ENCODE results near the gene VAV1. TPM values are rescaled to one million over a fixed set of nuclear protein-coding genes. Genes with fewer than 3 reads are reported as not detected.

VAV1 gene
- total and polyA plus RNA-seq, 2 experiments from 2014 or later, result 0.82 to 1.8 TPM

DNA sequence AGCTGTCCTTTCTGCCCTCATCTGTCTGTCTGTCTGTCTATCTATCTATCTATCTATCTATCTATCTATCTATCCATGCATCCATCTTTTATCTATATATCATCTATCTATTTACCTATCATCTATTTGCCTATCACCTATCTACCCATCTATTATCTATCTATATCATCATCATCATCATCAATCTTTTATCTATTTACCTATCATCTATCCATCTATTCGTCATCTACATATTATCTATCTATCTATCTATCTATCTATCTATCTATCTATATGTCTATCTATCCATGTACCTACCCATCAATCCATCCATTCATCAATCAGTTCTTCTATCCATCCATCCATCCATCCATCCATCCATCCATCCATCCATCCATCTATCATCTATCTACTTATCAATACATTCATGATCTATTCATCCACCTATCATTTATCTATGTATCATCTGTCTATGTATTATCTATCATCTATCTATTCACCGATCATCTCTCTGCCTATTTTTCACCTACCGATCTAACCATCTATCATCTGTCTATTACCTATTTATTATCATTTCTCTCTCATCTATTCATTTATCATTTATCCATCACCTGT lies 65.7 kb downstream of the VAV1 start:
- Histone ChIP-seq H3K27ac (ENCODE audit: low read depth) (no peak overlapping the region), H3K27me3 (ENCODE audit: insufficient read depth) (no peaks in the 10 kb centered on the region), H3K4me2 (no peak overlapping the region), H3K36me3 (ENCODE audit: insufficient read depth) (no peaks in the 10 kb centered on the region), H3K9me2 (ENCODE audit: insufficient read depth) (no peaks in the 10 kb centered on the region), H3K79me2 (replicated peaks; ENCODE audit: insufficient read depth) (no peaks in the 10 kb centered on the region), H2AFZ (no peak overlapping the region), H3F3A (replicated peaks; ENCODE audit: low read depth) (no peaks in the 10 kb centered on the region), H3K4me1 (ENCODE audit: insufficient read depth) (no peaks in the 10 kb centered on the region), H3K4me3 (no peak overlapping the region), H4K20me1 (replicated peaks; ENCODE audit: insufficient read depth) (no peaks in the 10 kb centered on the region)
- TF ChIP-seq POLR2AphosphoS5 (IDR thresholded peaks at IDR 0.05; ENCODE audit: low read depth), result no peak
- TF ChIP-seq CREB1 (CRISPR knock-in tag; IDR thresholded peaks at IDR 0.05; ENCODE audit: low read depth), result no peak
- no peak for TF ChIP-seq EZH2 (IDR thresholded peaks at IDR 0.05; ENCODE audit: low read depth, unreplicated experiment)
- TF ChIP-seq EZH2phosphoT487 (IDR thresholded peaks at IDR 0.05; ENCODE audit: unreplicated experiment), result no peak
- TF ChIP-seq, protein P1, sequence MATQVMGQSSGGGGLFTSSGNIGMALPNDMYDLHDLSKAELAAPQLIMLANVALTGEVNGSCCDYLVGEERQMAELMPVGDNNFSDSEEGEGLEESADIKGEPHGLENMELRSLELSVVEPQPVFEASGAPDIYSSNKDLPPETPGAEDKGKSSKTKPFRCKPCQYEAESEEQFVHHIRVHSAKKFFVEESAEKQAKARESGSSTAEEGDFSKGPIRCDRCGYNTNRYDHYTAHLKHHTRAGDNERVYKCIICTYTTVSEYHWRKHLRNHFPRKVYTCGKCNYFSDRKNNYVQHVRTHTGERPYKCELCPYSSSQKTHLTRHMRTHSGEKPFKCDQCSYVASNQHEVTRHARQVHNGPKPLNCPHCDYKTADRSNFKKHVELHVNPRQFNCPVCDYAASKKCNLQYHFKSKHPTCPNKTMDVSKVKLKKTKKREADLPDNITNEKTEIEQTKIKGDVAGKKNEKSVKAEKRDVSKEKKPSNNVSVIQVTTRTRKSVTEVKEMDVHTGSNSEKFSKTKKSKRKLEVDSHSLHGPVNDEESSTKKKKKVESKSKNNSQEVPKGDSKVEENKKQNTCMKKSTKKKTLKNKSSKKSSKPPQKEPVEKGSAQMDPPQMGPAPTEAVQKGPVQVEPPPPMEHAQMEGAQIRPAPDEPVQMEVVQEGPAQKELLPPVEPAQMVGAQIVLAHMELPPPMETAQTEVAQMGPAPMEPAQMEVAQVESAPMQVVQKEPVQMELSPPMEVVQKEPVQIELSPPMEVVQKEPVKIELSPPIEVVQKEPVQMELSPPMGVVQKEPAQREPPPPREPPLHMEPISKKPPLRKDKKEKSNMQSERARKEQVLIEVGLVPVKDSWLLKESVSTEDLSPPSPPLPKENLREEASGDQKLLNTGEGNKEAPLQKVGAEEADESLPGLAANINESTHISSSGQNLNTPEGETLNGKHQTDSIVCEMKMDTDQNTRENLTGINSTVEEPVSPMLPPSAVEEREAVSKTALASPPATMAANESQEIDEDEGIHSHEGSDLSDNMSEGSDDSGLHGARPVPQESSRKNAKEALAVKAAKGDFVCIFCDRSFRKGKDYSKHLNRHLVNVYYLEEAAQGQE (IDR thresholded peaks at IDR 0.05; ENCODE audit: unreplicated experiment), result no peak
- TF ChIP-seq, protein P2, sequence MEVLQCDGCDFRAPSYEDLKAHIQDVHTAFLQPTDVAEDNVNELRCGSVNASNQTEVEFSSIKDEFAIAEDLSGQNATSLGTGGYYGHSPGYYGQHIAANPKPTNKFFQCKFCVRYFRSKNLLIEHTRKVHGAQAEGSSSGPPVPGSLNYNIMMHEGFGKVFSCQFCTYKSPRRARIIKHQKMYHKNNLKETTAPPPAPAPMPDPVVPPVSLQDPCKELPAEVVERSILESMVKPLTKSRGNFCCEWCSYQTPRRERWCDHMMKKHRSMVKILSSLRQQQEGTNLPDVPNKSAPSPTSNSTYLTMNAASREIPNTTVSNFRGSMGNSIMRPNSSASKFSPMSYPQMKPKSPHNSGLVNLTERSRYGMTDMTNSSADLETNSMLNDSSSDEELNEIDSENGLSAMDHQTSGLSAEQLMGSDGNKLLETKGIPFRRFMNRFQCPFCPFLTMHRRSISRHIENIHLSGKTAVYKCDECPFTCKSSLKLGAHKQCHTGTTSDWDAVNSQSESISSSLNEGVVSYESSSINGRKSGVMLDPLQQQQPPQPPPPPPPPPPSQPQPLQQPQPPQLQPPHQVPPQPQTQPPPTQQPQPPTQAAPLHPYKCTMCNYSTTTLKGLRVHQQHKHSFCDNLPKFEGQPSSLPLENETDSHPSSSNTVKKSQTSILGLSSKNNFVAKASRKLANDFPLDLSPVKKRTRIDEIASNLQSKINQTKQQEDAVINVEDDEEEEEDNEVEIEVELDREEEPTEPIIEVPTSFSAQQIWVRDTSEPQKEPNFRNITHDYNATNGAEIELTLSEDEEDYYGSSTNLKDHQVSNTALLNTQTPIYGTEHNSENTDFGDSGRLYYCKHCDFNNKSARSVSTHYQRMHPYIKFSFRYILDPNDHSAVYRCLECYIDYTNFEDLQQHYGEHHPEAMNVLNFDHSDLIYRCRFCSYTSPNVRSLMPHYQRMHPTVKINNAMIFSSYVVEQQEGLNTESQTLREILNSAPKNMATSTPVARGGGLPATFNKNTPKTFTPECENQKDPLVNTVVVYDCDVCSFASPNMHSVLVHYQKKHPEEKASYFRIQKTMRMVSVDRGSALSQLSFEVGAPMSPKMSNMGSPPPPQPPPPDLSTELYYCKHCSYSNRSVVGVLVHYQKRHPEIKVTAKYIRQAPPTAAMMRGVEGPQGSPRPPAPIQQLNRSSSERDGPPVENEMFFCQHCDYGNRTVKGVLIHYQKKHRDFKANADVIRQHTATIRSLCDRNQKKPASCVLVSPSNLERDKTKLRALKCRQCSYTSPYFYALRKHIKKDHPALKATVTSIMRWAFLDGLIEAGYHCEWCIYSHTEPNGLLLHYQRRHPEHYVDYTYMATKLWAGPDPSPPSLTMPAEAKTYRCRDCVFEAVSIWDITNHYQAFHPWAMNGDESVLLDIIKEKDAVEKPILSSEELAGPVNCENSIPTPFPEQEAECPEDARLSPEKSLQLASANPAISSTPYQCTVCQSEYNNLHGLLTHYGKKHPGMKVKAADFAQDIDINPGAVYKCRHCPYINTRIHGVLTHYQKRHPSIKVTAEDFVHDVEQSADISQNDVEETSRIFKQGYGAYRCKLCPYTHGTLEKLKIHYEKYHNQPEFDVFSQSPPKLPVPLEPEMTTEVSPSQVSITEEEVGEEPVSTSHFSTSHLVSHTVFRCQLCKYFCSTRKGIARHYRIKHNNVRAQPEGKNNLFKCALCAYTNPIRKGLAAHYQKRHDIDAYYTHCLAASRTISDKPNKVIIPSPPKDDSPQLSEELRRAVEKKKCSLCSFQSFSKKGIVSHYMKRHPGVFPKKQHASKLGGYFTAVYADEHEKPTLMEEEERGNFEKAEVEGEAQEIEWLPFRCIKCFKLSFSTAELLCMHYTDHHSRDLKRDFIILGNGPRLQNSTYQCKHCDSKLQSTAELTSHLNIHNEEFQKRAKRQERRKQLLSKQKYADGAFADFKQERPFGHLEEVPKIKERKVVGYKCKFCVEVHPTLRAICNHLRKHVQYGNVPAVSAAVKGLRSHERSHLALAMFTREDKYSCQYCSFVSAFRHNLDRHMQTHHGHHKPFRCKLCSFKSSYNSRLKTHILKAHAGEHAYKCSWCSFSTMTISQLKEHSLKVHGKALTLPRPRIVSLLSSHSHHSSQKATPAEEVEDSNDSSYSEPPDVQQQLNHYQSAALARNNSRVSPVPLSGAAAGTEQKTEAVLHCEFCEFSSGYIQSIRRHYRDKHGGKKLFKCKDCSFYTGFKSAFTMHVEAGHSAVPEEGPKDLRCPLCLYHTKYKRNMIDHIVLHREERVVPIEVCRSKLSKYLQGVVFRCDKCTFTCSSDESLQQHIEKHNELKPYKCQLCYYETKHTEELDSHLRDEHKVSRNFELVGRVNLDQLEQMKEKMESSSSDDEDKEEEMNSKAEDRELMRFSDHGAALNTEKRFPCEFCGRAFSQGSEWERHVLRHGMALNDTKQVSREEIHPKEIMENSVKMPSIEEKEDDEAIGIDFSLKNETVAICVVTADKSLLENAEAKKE (CRISPR knock-in tag; IDR thresholded peaks at IDR 0.05), result no peak
- TF ChIP-seq ZNF331 (CRISPR knock-in tag; IDR thresholded peaks at IDR 0.05; ENCODE audit: low read depth), result no peak
- TF ChIP-seq, protein P3, sequence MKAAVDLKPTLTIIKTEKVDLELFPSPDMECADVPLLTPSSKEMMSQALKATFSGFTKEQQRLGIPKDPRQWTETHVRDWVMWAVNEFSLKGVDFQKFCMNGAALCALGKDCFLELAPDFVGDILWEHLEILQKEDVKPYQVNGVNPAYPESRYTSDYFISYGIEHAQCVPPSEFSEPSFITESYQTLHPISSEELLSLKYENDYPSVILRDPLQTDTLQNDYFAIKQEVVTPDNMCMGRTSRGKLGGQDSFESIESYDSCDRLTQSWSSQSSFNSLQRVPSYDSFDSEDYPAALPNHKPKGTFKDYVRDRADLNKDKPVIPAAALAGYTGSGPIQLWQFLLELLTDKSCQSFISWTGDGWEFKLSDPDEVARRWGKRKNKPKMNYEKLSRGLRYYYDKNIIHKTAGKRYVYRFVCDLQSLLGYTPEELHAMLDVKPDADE (IDR thresholded peaks at IDR 0.05), result no peak
- no peak for TF ChIP-seq STAT1 (IDR thresholded peaks at IDR 0.05; ENCODE audit: unreplicated experiment)
- TF ChIP-seq, protein P4, sequence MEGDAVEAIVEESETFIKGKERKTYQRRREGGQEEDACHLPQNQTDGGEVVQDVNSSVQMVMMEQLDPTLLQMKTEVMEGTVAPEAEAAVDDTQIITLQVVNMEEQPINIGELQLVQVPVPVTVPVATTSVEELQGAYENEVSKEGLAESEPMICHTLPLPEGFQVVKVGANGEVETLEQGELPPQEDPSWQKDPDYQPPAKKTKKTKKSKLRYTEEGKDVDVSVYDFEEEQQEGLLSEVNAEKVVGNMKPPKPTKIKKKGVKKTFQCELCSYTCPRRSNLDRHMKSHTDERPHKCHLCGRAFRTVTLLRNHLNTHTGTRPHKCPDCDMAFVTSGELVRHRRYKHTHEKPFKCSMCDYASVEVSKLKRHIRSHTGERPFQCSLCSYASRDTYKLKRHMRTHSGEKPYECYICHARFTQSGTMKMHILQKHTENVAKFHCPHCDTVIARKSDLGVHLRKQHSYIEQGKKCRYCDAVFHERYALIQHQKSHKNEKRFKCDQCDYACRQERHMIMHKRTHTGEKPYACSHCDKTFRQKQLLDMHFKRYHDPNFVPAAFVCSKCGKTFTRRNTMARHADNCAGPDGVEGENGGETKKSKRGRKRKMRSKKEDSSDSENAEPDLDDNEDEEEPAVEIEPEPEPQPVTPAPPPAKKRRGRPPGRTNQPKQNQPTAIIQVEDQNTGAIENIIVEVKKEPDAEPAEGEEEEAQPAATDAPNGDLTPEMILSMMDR (conservative IDR thresholded peaks at IDR 0.05; ENCODE audit: low read depth in 2 of 2), result no peak
- Mint-ChIP-seq H3K36me3 (ENCODE audit: low read depth) (peaks cover 25% of the 10 kb centered on the region), H3K27me3 (ENCODE audit: insufficient read depth, low read depth, poor library complexity) (peaks cover 11% of the 10 kb centered on the region), H3K4me3 (no peak overlapping the region), H3K4me1 (no peaks in the 10 kb centered on the region), H3K27ac (no peak overlapping the region), H3K9me3 (peaks cover 88% of the 10 kb centered on the region)
- ATAC-seq (no peak), DNase-seq (ENCODE audit: low spot score) (no peak)

All from GM23338 (cell line).